ENCODE results near the gene ATF3.

ATF3 gene

DNA sequence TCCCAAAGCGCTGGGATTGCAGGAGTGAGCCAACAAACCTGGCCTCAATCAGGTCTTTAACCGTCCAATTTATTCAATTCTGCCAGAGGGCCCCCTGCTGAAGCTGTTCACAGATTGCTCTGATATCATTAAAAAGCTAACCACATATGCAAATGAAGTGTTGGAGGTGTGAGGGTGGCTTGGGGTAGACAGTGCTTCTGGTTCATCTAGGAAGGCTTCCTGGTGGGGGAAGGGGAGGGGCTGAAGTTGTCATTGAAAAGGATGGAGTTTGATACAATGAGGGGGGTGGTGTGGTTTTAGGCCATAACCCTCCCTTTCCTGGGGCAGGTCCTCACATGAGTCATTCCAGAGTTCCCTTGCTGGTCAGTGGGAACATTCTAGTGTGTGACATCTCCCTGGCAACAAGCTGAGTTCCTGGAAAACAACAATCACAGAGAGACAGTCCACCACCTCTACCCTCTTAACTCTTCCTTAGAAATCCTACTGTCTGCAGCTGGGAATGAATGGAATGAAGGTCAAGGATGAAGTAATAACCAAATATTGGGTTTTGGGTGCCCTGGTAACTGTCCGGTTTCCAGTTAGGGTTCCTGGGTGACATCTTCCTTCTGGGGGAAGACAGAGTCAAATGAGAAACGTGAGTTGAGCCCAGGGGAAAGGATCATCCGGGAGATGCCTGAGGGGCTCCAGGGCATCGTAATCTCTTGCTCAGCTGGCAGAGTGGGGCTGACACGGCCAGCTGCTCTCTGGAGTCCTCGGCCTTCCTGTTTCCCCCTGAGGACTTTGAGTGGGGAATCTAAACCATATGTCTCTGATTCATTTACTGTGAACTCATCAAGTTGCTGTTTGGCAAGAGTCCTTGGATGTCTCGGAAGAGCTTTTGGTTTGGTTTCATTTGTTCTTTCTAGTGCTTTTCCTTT lies 58.9 kb downstream of the ATF3 start:
- TF ChIP-seq, protein P1, sequence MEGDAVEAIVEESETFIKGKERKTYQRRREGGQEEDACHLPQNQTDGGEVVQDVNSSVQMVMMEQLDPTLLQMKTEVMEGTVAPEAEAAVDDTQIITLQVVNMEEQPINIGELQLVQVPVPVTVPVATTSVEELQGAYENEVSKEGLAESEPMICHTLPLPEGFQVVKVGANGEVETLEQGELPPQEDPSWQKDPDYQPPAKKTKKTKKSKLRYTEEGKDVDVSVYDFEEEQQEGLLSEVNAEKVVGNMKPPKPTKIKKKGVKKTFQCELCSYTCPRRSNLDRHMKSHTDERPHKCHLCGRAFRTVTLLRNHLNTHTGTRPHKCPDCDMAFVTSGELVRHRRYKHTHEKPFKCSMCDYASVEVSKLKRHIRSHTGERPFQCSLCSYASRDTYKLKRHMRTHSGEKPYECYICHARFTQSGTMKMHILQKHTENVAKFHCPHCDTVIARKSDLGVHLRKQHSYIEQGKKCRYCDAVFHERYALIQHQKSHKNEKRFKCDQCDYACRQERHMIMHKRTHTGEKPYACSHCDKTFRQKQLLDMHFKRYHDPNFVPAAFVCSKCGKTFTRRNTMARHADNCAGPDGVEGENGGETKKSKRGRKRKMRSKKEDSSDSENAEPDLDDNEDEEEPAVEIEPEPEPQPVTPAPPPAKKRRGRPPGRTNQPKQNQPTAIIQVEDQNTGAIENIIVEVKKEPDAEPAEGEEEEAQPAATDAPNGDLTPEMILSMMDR (IDR thresholded peaks at IDR 0.05; ENCODE audit: borderline replicate concordance, insufficient read depth, low read depth, low read length), result no peak
- no peak overlapping the region for H3K4me3 ChIP-seq (ENCODE audit: low read depth, low read length)

DNA sequence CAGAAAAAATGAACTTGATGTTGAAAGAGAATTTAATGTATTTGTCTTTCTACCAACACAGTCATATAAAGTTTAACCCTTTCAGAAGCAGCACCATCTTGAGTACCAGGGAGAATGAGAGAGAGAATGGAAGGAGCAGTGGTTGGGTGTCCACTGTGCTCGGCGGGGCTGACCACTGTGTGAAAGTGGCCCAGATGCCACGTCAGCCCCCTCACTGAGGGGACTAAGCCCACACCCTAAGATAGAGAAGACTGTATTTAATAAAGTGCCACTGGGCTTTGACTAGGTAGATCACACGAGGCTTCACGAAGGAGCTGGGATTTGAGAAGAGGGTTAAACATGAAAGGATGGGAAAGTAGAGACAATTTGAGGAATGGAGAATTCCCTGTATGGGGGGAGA lies 59.9 kb downstream of the ATF3 start:
- H3K4me3 ChIP-seq (ENCODE audit: low read depth, low read length), result no peak overlapping the region
- TF ChIP-seq, protein P1 (IDR thresholded peaks at IDR 0.05; ENCODE audit: borderline replicate concordance, insufficient read depth, low read depth, low read length), result no peak

DNA sequence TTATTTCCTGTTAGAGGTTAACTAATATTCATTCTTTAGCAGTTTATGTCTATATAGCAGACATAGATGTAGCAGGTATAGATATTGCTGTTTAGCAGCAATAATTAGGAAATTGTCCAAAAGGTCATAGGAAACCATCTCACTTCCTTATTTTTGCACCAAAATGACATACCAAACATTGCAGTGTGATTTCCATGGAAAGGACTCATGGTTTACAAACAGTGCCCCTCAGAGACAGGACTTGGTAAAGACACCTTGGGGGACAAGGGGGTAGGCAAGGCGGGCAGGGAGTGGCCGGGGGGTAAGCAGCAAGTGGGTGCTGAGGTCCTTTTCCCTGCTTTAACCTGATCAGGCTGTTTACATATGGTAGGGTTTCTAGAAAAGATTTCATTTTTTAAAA lies 60.5 kb downstream of the ATF3 start:
- TF ChIP-seq, protein P1 (IDR thresholded peaks at IDR 0.05; ENCODE audit: borderline replicate concordance, insufficient read depth, low read depth, low read length), result no peak
- H3K4me3 ChIP-seq (ENCODE audit: low read depth, low read length), result no peak overlapping the region

DNA sequence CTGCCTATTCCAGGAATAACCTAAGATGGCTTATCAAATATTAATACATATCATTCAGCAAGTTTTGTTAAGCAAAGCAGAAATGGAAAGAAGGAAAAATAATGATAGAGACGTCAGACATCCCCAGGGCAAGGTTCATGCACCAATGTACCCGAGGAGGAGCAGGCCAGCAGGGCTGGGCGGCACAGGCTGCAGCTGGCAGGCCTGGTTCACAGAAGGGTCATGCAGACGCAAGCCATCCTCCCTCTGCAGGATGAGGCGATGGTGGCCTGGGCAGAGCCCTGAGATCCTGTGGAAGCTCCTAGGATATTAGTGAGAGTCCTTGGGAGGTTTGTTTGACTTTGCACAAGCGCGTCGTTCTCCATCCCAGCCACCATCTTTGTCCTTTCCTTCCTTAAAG lies 61.0 kb downstream of the ATF3 start:
- H3K4me3 ChIP-seq (ENCODE audit: low read depth, low read length), result no peak overlapping the region
- TF ChIP-seq, protein P1 (IDR thresholded peaks at IDR 0.05; ENCODE audit: borderline replicate concordance, insufficient read depth, low read depth, low read length), result no peak

DNA sequence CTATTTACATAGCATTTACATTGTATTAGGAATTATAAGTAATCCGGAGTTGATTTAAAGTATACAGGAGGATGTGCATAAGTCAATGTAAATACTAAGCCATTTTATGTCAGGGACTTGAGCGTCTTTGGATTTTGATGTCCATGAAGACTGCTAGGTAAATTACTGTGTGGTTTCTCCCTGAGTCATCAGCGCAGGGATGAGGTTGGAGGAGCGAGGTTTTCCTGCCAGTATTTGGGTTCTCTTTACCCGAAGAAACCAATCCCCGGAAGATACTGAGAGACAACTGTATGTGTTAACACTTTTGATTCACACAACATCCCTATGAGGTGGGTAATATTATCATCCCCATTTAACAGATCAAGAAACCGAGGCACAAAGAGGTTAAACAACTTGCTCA lies 61.7 kb downstream of the ATF3 start:
- no peak overlapping the region for H3K4me3 ChIP-seq (ENCODE audit: low read depth, low read length)
- TF ChIP-seq, protein P1 (IDR thresholded peaks at IDR 0.05; ENCODE audit: borderline replicate concordance, insufficient read depth, low read depth, low read length), result no peak
